PFSK-1 (cell line): Measurements from ENCODE around the gene DISC1.

ENCODE experiments used
- POLR2AphosphoS5 ChIP-seq: IDR thresholded peaks from 2 replicates; pipeline ENCODE4 v1.6.1; 2012; ENCODE audit warnings: low read depth, mild to moderate bottlenecking, control low read depth, low read length, moderate library complexity
- TAF1 ChIP-seq: IDR thresholded peaks from 2 replicates; pipeline ENCODE4 v1.6.1; 2012; ENCODE audit warnings: low read length, control low read depth, borderline replicate concordance; ENCODE audit not compliant: insufficient read depth

DNA sequence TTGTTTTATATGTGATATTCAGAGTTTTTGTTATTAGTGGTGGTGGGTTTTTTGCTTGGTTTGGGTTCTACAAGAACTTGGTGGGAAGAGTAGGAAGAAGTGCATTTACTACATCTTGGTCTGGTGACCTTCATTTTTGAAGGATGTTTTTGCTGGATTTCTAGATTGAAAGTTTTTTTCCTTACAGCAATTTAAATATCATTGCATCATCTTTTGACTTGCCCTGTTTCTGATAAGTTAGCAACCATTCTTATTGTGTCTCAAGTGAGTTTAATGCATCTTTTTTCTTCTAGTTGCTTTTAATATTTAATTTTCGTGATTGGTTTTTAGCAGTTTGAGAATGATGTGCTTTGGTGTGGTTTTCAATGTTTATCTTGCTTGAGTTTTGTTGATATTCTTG is 447.7 kb downstream of the DISC1 start:
- TF ChIP-seq TAF1 (no peak), POLR2AphosphoS5 (no peak)
